ENCODE data around the gene MEGF10.

Gene MEGF10

GRCh38 chr5:127441799-127442484 lies 151.3 kb downstream of the MEGF10 start:
- peaks cover 3% of the 10 kb centered on the region; the same call in 1 of the 2 replicates for H3K4me1 ChIP-seq (ENCODE audit: insufficient read depth, low read length)
- H3K9ac ChIP-seq (ENCODE audit: low read depth, low read length), result no peak overlapping the region
- H3K27me3 ChIP-seq (ENCODE audit: insufficient read depth, low read length), result no peaks in the 10 kb centered on the region
- H3K36me3 ChIP-seq (ENCODE audit: insufficient read depth, low read length), result peaks cover 3% of the 10 kb centered on the region; the same call in 1 of the 2 replicates
- no peak overlapping the region for H3K27ac ChIP-seq (ENCODE audit: low read depth, low read length)
- no peaks in the 10 kb centered on the region for H3K9me3 ChIP-seq (ENCODE audit: insufficient read depth, low read depth, low read length)
- 86% methylated on average over 4 of the region's 4 CpGs for WGBS
- H3K4me3 ChIP-seq (ENCODE audit: low read length), result no peak overlapping the region

DNA sequence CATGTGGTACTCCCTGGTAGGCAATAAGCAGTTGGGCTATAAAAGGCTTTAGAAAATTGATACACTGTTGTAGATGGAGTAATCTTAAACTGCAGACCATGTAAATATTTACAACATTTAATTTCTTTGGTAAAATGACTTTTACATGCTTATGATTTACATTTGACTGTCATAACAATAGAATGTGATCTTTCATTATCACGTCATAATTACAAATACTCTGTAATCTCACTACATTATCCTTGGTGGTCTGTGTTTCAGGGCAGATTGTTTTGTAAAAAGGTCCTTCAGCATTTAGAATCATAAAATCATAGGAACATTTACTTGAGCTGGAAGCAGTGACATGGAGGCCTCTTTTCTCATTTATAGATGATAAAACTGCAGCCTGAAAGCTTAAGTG lies 153.6 kb downstream of the MEGF10 start:
- no peak overlapping the region for H3K9ac ChIP-seq (ENCODE audit: low read depth, low read length)
- H3K4me1 ChIP-seq (ENCODE audit: insufficient read depth, low read length), result peaks cover 3% of the 10 kb centered on the region; the same call in 1 of the 2 replicates
- no peaks in the 10 kb centered on the region for H3K9me3 ChIP-seq (ENCODE audit: insufficient read depth, low read depth, low read length)
- H3K27me3 ChIP-seq (ENCODE audit: insufficient read depth, low read length), result no peaks in the 10 kb centered on the region
- peaks cover 10% of the 10 kb centered on the region for H3K36me3 ChIP-seq (ENCODE audit: insufficient read depth, low read length)
- no peak overlapping the region for H3K27ac ChIP-seq (ENCODE audit: low read depth, low read length)
- H3K4me3 ChIP-seq (ENCODE audit: low read length), result no peak overlapping the region
- WGBS, result no CpG with 5 or more reads among the region's 1 CpG

GRCh38 chr5:127445328-127445727 lies 154.7 kb downstream of the MEGF10 start:
- peaks cover 3% of the 10 kb centered on the region; the same call in 1 of the 2 replicates for H3K4me1 ChIP-seq (ENCODE audit: insufficient read depth, low read length)
- WGBS, result 80% methylated on average over 3 of the region's 4 CpGs

GRCh38 chr5:127446626-127447025 lies 156.0 kb downstream of the MEGF10 start:
- Histone ChIP-seq H3K36me3 (ENCODE audit: insufficient read depth, low read length) (peaks cover 20% of the 10 kb centered on the region), H3K27ac (ENCODE audit: low read depth, low read length) (no peak overlapping the region), H3K9ac (ENCODE audit: low read depth, low read length) (no peak overlapping the region), H3K27me3 (ENCODE audit: insufficient read depth, low read length) (no peaks in the 10 kb centered on the region), H3K9me3 (ENCODE audit: insufficient read depth, low read depth, low read length) (no peaks in the 10 kb centered on the region), H3K4me1 (ENCODE audit: insufficient read depth, low read length) (peaks cover 3% of the 10 kb centered on the region; the same call in 1 of the 2 replicates), H3K4me3 (ENCODE audit: low read length) (no peak overlapping the region)
- 90% methylated on average over 2 of the region's 2 CpGs for WGBS

More at GRCh38 chr5:127445328-127445727, 154.7 kb downstream of the MEGF10 start:
- Histone ChIP-seq H3K27me3 (ENCODE audit: insufficient read depth, low read length) (no peaks in the 10 kb centered on the region), H3K4me3 (ENCODE audit: low read length) (no peak overlapping the region), H3K9me3 (ENCODE audit: insufficient read depth, low read depth, low read length) (no peaks in the 10 kb centered on the region), H3K36me3 (ENCODE audit: insufficient read depth, low read length) (peaks cover 15% of the 10 kb centered on the region), H3K27ac (ENCODE audit: low read depth, low read length) (no peak overlapping the region), H3K9ac (ENCODE audit: low read depth, low read length) (no peak overlapping the region)

DNA sequence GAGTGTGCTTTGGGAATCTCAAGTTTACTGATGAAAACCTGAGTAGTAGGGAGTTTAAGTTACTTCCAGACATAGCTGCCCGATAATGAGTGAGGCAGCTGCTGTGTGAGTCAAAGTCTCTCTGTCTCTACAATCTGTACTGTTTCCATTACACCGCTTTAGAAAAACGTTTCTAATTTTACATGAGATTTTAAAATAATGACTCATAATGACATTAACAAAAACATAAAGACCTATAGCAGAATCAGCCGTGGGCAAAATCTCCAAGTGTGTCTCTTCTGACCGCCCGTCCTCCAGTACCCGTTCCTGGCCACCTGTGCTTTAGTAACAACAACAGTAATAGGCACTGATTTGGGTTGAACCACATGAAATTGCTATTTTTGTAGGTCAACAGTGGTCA lies 157.2 kb downstream of the MEGF10 start:
- Histone ChIP-seq H3K9me3 (ENCODE audit: insufficient read depth, low read depth, low read length) (no peaks in the 10 kb centered on the region), H3K27ac (ENCODE audit: low read depth, low read length) (no peak overlapping the region), H3K4me3 (ENCODE audit: low read length) (no peak overlapping the region), H3K9ac (ENCODE audit: low read depth, low read length) (no peak overlapping the region), H3K27me3 (ENCODE audit: insufficient read depth, low read length) (no peaks in the 10 kb centered on the region), H3K4me1 (ENCODE audit: insufficient read depth, low read length) (peaks cover 3% of the 10 kb centered on the region; the same call in 1 of the 2 replicates), H3K36me3 (ENCODE audit: insufficient read depth, low read length) (peaks cover 20% of the 10 kb centered on the region)
- WGBS, result 94% methylated on average over 7 of the region's 7 CpGs

DNA sequence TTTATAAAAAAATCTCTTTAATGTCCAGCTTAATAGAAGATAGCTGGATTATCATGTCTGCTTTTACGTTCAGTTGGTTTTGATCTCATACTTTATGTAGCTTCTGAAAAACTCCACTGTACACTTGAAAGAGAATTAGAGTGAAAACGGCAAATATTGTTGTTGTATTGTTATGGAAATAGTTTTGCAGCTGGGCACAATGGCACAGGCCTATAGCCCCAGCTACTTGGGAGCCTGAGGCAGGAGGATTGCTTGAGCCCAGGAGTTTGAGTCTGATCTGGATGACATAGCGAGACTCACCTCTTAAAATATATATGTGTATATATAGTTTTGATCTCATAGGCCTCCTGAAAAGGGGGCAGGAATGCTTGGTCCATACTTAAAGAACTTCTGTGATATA lies 159.4 kb downstream of the MEGF10 start:
- H3K9me3 ChIP-seq (ENCODE audit: insufficient read depth, low read depth, low read length), result no peaks in the 10 kb centered on the region
- no peak overlapping the region for H3K4me3 ChIP-seq (ENCODE audit: low read length)
- H3K9ac ChIP-seq (ENCODE audit: low read depth, low read length), result no peak overlapping the region
- H3K27me3 ChIP-seq (ENCODE audit: insufficient read depth, low read length), result no peaks in the 10 kb centered on the region
- no peak overlapping the region for H3K27ac ChIP-seq (ENCODE audit: low read depth, low read length)
- H3K36me3 ChIP-seq (ENCODE audit: insufficient read depth, low read length), result peaks cover 20% of the 10 kb centered on the region
- peaks cover 3% of the 10 kb centered on the region; the same call in 1 of the 2 replicates for H3K4me1 ChIP-seq (ENCODE audit: insufficient read depth, low read length)
- WGBS, result 85% methylated on average over 2 of the region's 3 CpGs

- Histone ChIP-seq H3K9me3 (ENCODE audit: insufficient read depth, low read depth, low read length) (no peaks in the 10 kb centered on the region), H3K4me1 (ENCODE audit: insufficient read depth, low read length) (peaks cover 3% of the 10 kb centered on the region; the same call in 1 of the 2 replicates), H3K27me3 (ENCODE audit: insufficient read depth, low read length) (no peaks in the 10 kb centered on the region), H3K36me3 (ENCODE audit: insufficient read depth, low read length) (peaks cover 17% of the 10 kb centered on the region), H3K27ac (ENCODE audit: low read depth, low read length) (no peak overlapping the region), H3K4me3 (ENCODE audit: low read length) (no peak overlapping the region), H3K9ac (ENCODE audit: low read depth, low read length) (no peak overlapping the region)
- no CpG with 5 or more reads among the region's 4 CpGs for WGBS
Observed at GRCh38 chr5:127451096-127451495, 160.5 kb downstream of the MEGF10 start.

DNA sequence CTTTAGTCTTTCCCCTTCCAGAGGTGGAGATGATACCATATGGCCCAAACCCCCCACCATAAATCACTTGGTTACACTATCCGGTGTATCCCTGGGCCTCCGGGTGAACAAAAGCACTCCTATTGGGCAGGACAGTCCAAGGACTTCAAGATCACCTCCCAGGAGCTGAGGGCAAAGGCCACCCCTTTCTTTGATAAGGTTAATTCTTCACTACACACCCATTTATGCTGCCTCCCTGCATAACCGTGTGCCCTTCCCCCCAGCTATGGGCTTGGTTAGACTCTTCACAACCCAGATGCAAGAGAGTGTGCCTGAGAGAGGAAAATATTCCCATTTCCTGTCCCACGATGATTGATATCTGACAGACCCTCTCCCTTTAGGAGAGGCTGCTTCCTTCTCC lies 162.0 kb downstream of the MEGF10 start:
- 96% methylated on average over 4 of the region's 4 CpGs for WGBS
- peaks cover 17% of the 10 kb centered on the region for H3K36me3 ChIP-seq (ENCODE audit: insufficient read depth, low read length)
- H3K27me3 ChIP-seq (ENCODE audit: insufficient read depth, low read length), result no peaks in the 10 kb centered on the region
- H3K4me1 ChIP-seq (ENCODE audit: insufficient read depth, low read length), result no peaks in the 10 kb centered on the region
- H3K4me3 ChIP-seq (ENCODE audit: low read length), result no peak overlapping the region
- no peak overlapping the region for H3K9ac ChIP-seq (ENCODE audit: low read depth, low read length)
- no peaks in the 10 kb centered on the region for H3K9me3 ChIP-seq (ENCODE audit: insufficient read depth, low read depth, low read length)
- H3K27ac ChIP-seq (ENCODE audit: low read depth, low read length), result no peak overlapping the region

DNA sequence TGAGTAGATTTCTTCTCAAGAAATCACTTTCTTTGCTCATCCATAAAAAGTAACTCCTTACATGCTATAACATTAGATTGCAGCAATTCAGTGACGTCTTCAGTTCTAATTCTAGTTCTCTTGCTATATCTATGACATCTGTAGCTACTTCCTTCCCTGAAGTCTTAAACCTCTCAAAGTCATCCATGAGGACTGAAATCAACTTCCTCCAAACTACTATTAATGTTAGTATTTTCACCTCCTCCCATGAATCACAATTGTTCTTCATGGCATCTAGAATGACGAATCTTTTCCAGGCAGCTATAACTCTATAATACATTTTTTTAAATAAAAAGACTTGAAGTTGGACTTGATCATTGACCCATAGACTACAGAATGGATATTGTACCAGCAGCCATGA lies 180.6 kb downstream of the MEGF10 start:
- H3K9ac ChIP-seq (ENCODE audit: low read depth, low read length), result no peak overlapping the region
- no peak overlapping the region for H3K4me3 ChIP-seq (ENCODE audit: low read length)
- no peaks in the 10 kb centered on the region for H3K9me3 ChIP-seq (ENCODE audit: insufficient read depth, low read depth, low read length)
- H3K4me1 ChIP-seq (ENCODE audit: insufficient read depth, low read length), result no peaks in the 10 kb centered on the region
- H3K36me3 ChIP-seq (ENCODE audit: insufficient read depth, low read length), result no peaks in the 10 kb centered on the region
- no peak overlapping the region for H3K27ac ChIP-seq (ENCODE audit: low read depth, low read length)
- H3K27me3 ChIP-seq (ENCODE audit: insufficient read depth, low read length), result no peaks in the 10 kb centered on the region
- 77% methylated on average over 2 of the region's 2 CpGs for WGBS

- Histone ChIP-seq H3K9ac (ENCODE audit: low read depth, low read length) (no peak overlapping the region), H3K9me3 (ENCODE audit: insufficient read depth, low read depth, low read length) (no peaks in the 10 kb centered on the region), H3K4me3 (ENCODE audit: low read length) (no peak overlapping the region), H3K36me3 (ENCODE audit: insufficient read depth, low read length) (no peaks in the 10 kb centered on the region), H3K27ac (ENCODE audit: low read depth, low read length) (no peak overlapping the region), H3K27me3 (ENCODE audit: insufficient read depth, low read length) (no peaks in the 10 kb centered on the region), H3K4me1 (ENCODE audit: insufficient read depth, low read length) (no peaks in the 10 kb centered on the region)
- WGBS, result 100% methylated on average over 2 of the region's 3 CpGs
Observed at GRCh38 chr5:127472700-127473099, 182.1 kb downstream of the MEGF10 start.

DNA sequence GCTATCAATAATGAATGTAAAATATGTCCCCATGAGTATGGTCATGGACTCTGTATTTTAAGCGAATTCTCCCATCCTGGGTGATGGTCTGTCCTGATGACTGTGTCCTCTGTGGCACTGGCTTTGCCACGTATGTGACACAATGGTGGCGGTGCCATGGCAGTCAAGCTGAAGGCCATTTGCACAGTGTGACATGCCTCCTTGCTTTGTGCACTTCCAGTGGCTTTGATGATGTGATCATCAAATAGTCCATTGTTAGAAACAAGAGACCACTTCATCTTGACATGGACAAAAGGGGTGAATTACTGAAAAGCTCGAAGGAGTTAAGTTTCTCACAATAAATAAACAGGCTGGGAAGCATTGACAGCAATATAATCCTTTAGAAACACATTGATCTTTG lies 195.9 kb downstream of the MEGF10 start:
- H3K9me3 ChIP-seq (ENCODE audit: insufficient read depth, low read depth, low read length), result peaks cover 8% of the 10 kb centered on the region; the same call in 1 of the 2 replicates
- H3K4me1 ChIP-seq (ENCODE audit: insufficient read depth, low read length), result no peaks in the 10 kb centered on the region
- H3K36me3 ChIP-seq (ENCODE audit: insufficient read depth, low read length), result no peaks in the 10 kb centered on the region
- 91% methylated on average over 4 of the region's 4 CpGs for WGBS
- H3K4me3 ChIP-seq (ENCODE audit: low read length), result no peak overlapping the region
- no peak overlapping the region for H3K27ac ChIP-seq (ENCODE audit: low read depth, low read length)
- H3K27me3 ChIP-seq (ENCODE audit: insufficient read depth, low read length), result no peaks in the 10 kb centered on the region
- no peak overlapping the region for H3K9ac ChIP-seq (ENCODE audit: low read depth, low read length)
